Measurements from ENCODE around the gene SLC4A1AP.

SLC4A1AP gene

GRCh38 chr2:27640722-27641245, 22.9 kb upstream of the SLC4A1AP start:
- TF ChIP-seq SIN3A (IDR thresholded peaks at IDR 0.05; ENCODE audit: borderline replicate concordance, insufficient read depth, low read length) (no peak), TAF1 (IDR thresholded peaks at IDR 0.05; ENCODE audit: borderline replicate concordance, insufficient read depth, low read length) (no peak), FOXP2 (optimal IDR thresholded peaks at IDR 0.05; ENCODE audit: borderline replicate concordance, extremely low read depth, extremely low read length, insufficient read depth) (no peak), POLR2AphosphoS5 (IDR thresholded peaks at IDR 0.05; ENCODE audit: low read depth, low read length) (no peak)
- TF ChIP-seq, protein P1, sequence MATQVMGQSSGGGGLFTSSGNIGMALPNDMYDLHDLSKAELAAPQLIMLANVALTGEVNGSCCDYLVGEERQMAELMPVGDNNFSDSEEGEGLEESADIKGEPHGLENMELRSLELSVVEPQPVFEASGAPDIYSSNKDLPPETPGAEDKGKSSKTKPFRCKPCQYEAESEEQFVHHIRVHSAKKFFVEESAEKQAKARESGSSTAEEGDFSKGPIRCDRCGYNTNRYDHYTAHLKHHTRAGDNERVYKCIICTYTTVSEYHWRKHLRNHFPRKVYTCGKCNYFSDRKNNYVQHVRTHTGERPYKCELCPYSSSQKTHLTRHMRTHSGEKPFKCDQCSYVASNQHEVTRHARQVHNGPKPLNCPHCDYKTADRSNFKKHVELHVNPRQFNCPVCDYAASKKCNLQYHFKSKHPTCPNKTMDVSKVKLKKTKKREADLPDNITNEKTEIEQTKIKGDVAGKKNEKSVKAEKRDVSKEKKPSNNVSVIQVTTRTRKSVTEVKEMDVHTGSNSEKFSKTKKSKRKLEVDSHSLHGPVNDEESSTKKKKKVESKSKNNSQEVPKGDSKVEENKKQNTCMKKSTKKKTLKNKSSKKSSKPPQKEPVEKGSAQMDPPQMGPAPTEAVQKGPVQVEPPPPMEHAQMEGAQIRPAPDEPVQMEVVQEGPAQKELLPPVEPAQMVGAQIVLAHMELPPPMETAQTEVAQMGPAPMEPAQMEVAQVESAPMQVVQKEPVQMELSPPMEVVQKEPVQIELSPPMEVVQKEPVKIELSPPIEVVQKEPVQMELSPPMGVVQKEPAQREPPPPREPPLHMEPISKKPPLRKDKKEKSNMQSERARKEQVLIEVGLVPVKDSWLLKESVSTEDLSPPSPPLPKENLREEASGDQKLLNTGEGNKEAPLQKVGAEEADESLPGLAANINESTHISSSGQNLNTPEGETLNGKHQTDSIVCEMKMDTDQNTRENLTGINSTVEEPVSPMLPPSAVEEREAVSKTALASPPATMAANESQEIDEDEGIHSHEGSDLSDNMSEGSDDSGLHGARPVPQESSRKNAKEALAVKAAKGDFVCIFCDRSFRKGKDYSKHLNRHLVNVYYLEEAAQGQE (IDR thresholded peaks at IDR 0.05; ENCODE audit: insufficient read depth in 1 of 2, low read depth in 2 of 2, low read length in 2 of 2) = no peak

GRCh38 chr2:27645197-27645596, 18.5 kb upstream of the SLC4A1AP start:
- TF ChIP-seq SIN3A (IDR thresholded peaks at IDR 0.05; ENCODE audit: borderline replicate concordance, insufficient read depth, low read length) (no peak), POLR2AphosphoS5 (IDR thresholded peaks at IDR 0.05; ENCODE audit: low read depth, low read length) (no peak), TAF1 (IDR thresholded peaks at IDR 0.05; ENCODE audit: borderline replicate concordance, insufficient read depth, low read length) (no peak), FOXP2 (optimal IDR thresholded peaks at IDR 0.05; ENCODE audit: borderline replicate concordance, extremely low read depth, extremely low read length, insufficient read depth) (no peak)
- TF ChIP-seq, protein P1 (IDR thresholded peaks at IDR 0.05; ENCODE audit: insufficient read depth in 1 of 2, low read depth in 2 of 2, low read length in 2 of 2) = no peak

DNA sequence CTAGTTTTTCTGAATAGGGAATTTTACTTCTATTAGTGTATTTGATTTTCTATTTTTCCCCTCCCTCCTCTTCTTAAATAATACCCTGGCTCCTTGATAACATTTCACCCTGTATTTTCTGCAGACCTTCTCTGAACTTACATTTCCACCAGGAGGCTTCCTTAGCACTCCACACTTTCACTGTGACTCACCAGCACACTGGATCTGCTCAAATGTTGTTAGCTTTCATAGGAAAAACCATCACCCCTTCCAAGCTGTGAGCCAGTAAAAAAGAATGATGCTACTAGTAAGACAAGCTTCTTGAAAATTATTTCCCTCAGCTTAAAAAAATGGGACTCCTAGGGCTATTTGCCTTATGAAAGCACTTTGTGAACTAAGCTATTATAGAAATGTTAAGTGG, 16.4 kb upstream of the SLC4A1AP start:
- TF ChIP-seq, protein P1 (IDR thresholded peaks at IDR 0.05; ENCODE audit: insufficient read depth in 1 of 2, low read depth in 2 of 2, low read length in 2 of 2) = no peak
- TF ChIP-seq FOXP2 (optimal IDR thresholded peaks at IDR 0.05; ENCODE audit: borderline replicate concordance, extremely low read depth, extremely low read length, insufficient read depth) = no peak
- TF ChIP-seq SIN3A (IDR thresholded peaks at IDR 0.05; ENCODE audit: borderline replicate concordance, insufficient read depth, low read length) = no peak

- TF ChIP-seq POLR2AphosphoS5 (IDR thresholded peaks at IDR 0.05; ENCODE audit: low read depth, low read length) (no peak), TAF1 (IDR thresholded peaks at IDR 0.05; ENCODE audit: borderline replicate concordance, insufficient read depth, low read length) (no peak), SIN3A (IDR thresholded peaks at IDR 0.05; ENCODE audit: borderline replicate concordance, insufficient read depth, low read length) (no peak), FOXP2 (optimal IDR thresholded peaks at IDR 0.05; ENCODE audit: borderline replicate concordance, extremely low read depth, extremely low read length, insufficient read depth) (no peak)
- TF ChIP-seq, protein P1 (IDR thresholded peaks at IDR 0.05; ENCODE audit: insufficient read depth in 1 of 2, low read depth in 2 of 2, low read length in 2 of 2) = no peak
Measured at GRCh38 chr2:27647737-27648136, 16.0 kb upstream of the SLC4A1AP start.

- TF ChIP-seq, protein P1 (IDR thresholded peaks at IDR 0.05; ENCODE audit: insufficient read depth in 1 of 2, low read depth in 2 of 2, low read length in 2 of 2) = no peak
- TF ChIP-seq SIN3A (IDR thresholded peaks at IDR 0.05; ENCODE audit: borderline replicate concordance, insufficient read depth, low read length) (no peak), POLR2AphosphoS5 (IDR thresholded peaks at IDR 0.05; ENCODE audit: low read depth, low read length) (no peak), FOXP2 (optimal IDR thresholded peaks at IDR 0.05; ENCODE audit: borderline replicate concordance, extremely low read depth, extremely low read length, insufficient read depth) (no peak), TAF1 (IDR thresholded peaks at IDR 0.05; ENCODE audit: borderline replicate concordance, insufficient read depth, low read length) (no peak)
Measured at GRCh38 chr2:27651056-27651455, 12.6 kb upstream of the SLC4A1AP start.
